KMS-11 (cell line): ENCODE results near the gene RAB11FIP5.

Experiments used
- H2AFZ ChIP-seq: fragments of 200-600 bp; sonication (generic); 2 replicates; pipeline ENCODE4 v1.6.1; 2016; ENCODE audit warnings: antibody characterized with exemption, mixed run types, low read depth
- H3K27ac ChIP-seq: fragments of 200-600 bp; sonication (generic); 2 replicates; pipeline ENCODE4 v1.6.1; 2016; ENCODE audit warnings: mild to moderate bottlenecking, mixed run types
- H3K27me3 ChIP-seq: fragments of 200-600 bp; sonication (generic); 2 replicates; pipeline ENCODE4 v1.6.1; 2017; ENCODE audit warnings: mild to moderate bottlenecking, low read depth, mixed run types, moderate library complexity; ENCODE audit not compliant: insufficient read depth
- H3K36me3 ChIP-seq: fragments of 200-600 bp; sonication (generic); 2 replicates; pipeline ENCODE4 v1.6.1; 2017; ENCODE audit warnings: mild to moderate bottlenecking, mixed run types; ENCODE audit not compliant: insufficient read depth
- H3K4me1 ChIP-seq: fragments of 200-600 bp; sonication (generic); 2 replicates; pipeline ENCODE4 v1.6.1; 2016; ENCODE audit warnings: mild to moderate bottlenecking, low read depth, mixed run types; ENCODE audit not compliant: poor library complexity, severe bottlenecking
- H3K4me2 ChIP-seq: fragments of 200-600 bp; sonication (generic); 2 replicates; pipeline ENCODE4 v1.7.0; 2016; ENCODE audit warnings: mild to moderate bottlenecking, mixed run types
- H3K4me3 ChIP-seq: fragments of 200-600 bp; sonication (generic); IDR thresholded peaks from 2 replicates; pipeline ENCODE4 v1.6.1; 2017; ENCODE audit warnings: low read depth, low read length, mixed read lengths; ENCODE audit not compliant: insufficient read depth
- H3K79me2 ChIP-seq: fragments of 200-600 bp; sonication (generic); 2 replicates; pipeline ENCODE4 v1.6.1; 2016; ENCODE audit warnings: low read depth, mixed run types; ENCODE audit not compliant: insufficient read depth
- H3K9ac ChIP-seq: fragments of 200-600 bp; sonication (generic); 2 replicates; pipeline ENCODE4 v1.6.1; 2016; ENCODE audit warnings: mild to moderate bottlenecking, mixed run types
- H4K20me1 ChIP-seq: fragments of 200-600 bp; sonication (generic); 2 replicates; pipeline ENCODE4 v1.6.1; 2016; ENCODE audit warnings: mild to moderate bottlenecking, mixed run types; ENCODE audit not compliant: insufficient read depth
- TF ChIP-seq, protein P1 (sequence below): fragments of 200-600 bp; sonication (generic); conservative IDR thresholded peaks from 2 replicates; pipeline ENCODE4 v1.6.1; 2017; ENCODE audit warnings: low read depth, mild to moderate bottlenecking, antibody characterized with exemption, low read length, moderate library complexity, mixed read lengths

The RAB11FIP5 gene

DNA sequence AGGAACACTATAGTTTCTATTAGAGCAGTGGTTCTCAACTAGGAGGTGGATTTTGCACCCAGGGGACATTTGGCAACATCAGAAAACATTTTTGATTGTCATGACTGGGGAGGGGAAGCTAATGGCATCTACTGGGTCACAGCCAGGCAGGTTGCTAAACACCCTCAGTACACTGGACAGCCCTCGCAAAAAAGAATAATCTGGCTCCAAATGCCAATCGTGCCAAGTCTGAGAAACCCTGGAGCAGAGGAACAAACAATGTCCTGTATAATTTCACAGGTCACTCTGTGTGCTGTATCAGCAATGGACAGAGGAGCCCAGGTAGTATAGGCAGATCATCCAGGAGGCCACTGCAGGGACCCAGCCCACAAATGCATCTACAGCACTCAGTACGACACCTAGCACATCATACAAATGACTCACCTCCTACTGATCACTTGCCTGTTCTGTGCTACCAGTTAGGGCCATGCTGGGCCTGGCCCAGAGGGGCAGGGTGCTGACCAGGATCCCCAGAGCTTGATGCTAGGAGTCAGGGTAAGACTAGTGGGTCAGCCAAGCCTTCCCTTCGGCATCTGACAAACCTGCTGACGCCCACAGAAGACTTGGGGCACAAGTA is 78.9 kb downstream of the RAB11FIP5 start:
- Histone ChIP-seq H3K79me2 (no peaks in the 10 kb centered on the region), H3K27ac (no peak overlapping the region), H3K36me3 (no peaks in the 10 kb centered on the region), H3K9ac (no peak overlapping the region), H3K4me2 (no peak overlapping the region), H3K4me3 (no peak overlapping the region), H4K20me1 (no peaks in the 10 kb centered on the region), H2AFZ (no peak overlapping the region), H3K27me3 (no peaks in the 10 kb centered on the region), H3K4me1 (no peaks in the 10 kb centered on the region)
- TF ChIP-seq, protein P1, sequence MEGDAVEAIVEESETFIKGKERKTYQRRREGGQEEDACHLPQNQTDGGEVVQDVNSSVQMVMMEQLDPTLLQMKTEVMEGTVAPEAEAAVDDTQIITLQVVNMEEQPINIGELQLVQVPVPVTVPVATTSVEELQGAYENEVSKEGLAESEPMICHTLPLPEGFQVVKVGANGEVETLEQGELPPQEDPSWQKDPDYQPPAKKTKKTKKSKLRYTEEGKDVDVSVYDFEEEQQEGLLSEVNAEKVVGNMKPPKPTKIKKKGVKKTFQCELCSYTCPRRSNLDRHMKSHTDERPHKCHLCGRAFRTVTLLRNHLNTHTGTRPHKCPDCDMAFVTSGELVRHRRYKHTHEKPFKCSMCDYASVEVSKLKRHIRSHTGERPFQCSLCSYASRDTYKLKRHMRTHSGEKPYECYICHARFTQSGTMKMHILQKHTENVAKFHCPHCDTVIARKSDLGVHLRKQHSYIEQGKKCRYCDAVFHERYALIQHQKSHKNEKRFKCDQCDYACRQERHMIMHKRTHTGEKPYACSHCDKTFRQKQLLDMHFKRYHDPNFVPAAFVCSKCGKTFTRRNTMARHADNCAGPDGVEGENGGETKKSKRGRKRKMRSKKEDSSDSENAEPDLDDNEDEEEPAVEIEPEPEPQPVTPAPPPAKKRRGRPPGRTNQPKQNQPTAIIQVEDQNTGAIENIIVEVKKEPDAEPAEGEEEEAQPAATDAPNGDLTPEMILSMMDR: no peak

DNA sequence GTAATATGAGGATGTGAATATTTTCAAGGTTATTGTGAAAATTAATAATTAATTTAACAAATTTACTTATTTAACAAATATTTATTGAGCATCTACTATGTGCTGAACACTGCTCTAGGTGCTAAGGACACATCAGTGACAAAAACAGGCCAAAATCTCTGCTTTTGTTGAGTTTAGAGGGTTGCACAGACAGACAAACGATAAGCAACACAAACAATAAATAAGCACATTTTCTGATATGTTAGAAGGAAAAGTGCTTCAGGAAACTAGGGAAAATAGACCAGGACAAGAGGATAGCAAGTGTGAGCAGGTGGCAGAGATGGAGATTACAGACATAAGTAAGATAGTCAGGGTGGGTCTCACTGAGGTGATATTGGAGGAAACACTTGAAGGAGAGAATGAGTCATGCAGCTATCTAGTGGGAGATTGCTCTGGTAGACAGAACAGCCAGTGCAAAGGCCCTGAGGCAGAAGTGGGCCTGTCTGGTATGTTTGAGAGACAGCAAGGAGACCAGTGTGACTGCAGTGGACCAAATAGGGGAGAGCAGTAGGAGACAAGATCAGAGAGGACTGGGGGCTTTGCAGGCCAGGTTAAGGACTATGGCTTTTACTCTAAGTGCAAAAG is 79.5 kb downstream of the RAB11FIP5 start:
- no peak overlapping the region for H3K9ac ChIP-seq
- no peak overlapping the region for H3K27ac ChIP-seq
- no peak overlapping the region for H3K4me3 ChIP-seq
- H3K79me2 ChIP-seq: no peaks in the 10 kb centered on the region
- H2AFZ ChIP-seq: no peak overlapping the region
- no peak overlapping the region for H3K4me2 ChIP-seq
- H3K36me3 ChIP-seq: no peaks in the 10 kb centered on the region
- H3K27me3 ChIP-seq: no peaks in the 10 kb centered on the region
- TF ChIP-seq, protein P1: no peak
- no peaks in the 10 kb centered on the region for H4K20me1 ChIP-seq
- H3K4me1 ChIP-seq: no peaks in the 10 kb centered on the region

DNA sequence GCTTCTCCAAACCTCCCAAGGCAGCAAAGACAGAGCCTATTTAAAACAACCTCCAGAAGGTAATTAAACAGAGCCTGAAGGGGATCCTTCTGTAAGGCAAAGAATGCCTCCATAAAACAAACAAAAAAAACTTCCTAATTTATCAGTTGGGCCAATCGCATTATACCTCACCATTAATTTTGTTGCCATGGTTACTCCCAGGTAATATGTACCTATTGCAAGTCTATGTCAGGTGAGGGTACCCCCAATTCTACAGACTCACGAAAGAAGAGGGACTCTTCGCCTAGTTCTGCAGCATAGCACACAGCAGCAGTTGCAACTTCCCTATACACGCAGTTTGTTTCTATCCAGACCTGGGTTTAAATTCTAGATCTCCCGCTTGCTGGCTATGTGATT is 80.0 kb downstream of the RAB11FIP5 start:
- no peaks in the 10 kb centered on the region for H3K36me3 ChIP-seq
- no peak overlapping the region for H3K27ac ChIP-seq
- no peaks in the 10 kb centered on the region for H3K79me2 ChIP-seq
- no peaks in the 10 kb centered on the region for H3K4me1 ChIP-seq
- TF ChIP-seq, protein P1: no peak
- H2AFZ ChIP-seq: no peak overlapping the region
- no peak overlapping the region for H3K9ac ChIP-seq
- no peak overlapping the region for H3K4me2 ChIP-seq
- no peaks in the 10 kb centered on the region for H4K20me1 ChIP-seq
- H3K4me3 ChIP-seq: no peak overlapping the region
- H3K27me3 ChIP-seq: no peaks in the 10 kb centered on the region

DNA sequence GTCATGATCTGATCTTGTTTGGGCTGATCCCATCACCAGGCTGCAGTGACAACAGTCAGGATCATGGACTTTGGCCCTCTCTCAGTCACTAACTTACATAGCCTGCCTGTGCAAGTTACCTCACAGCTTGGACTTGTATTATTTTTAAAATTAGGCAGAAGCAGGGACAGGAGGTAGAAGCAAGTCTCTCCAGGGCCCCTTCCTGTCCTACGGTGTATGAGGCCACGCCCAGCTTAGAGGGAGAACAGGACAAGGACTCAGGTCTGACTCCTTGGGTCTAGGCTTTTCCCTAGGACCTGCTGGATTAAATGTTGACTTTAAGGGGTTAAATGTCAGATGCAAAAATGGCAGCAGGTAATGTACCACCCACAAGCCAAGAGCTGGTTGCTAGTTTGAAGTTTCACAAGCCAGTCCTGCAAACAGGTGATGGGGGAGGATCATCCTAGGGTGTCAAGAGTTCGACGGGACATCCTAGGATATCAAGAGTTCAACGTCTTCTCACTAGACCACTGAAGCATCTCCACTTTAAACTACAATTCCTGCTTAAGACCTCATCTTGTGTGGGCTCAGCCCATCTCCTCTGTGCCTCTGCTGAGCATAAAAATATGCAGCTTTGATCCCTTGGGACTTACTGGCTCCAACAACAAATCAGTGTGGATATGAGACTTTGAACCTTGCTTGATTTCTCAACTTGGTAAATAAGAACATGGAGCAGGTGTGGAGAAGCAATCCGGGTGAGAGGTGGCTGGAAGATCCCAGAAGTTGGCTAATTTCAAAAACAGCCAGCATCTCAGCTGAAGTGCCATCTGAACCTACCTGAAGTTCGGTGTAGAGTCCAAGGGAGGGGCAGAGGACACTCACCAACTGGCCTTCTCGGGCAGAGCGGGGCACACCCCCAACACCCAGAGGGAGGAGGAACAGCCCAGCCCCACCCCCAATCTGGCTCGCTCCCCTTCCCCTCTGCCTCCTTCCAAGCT is 80.7 kb downstream of the RAB11FIP5 start:
- Histone ChIP-seq H4K20me1 (no peaks in the 10 kb centered on the region), H3K4me3 (no peak overlapping the region), H3K4me2 (no peak overlapping the region), H3K27ac (no peak overlapping the region), H3K9ac (no peak overlapping the region), H3K36me3 (no peaks in the 10 kb centered on the region), H3K4me1 (no peaks in the 10 kb centered on the region), H2AFZ (no peak overlapping the region), H3K79me2 (no peaks in the 10 kb centered on the region), H3K27me3 (no peaks in the 10 kb centered on the region)
- TF ChIP-seq, protein P1: no peak
